HepG2 (cell line): ENCODE results near the gene CAST. TPM values are rescaled to one million over a fixed set of nuclear protein-coding genes. Genes with fewer than 3 reads are reported as not detected.

Source experiments
- AGO1 ChIP-seq: fragments of 200-400 bp; formaldehyde crosslinking; IDR thresholded peaks from 2 replicates; pipeline ENCODE4 v1.6.1; 2017; ENCODE audit warnings: mild to moderate bottlenecking, low read depth, low read length, moderate library complexity; ENCODE audit not compliant: poor library complexity, severe bottlenecking
- HMG20B ChIP-seq: conservative IDR thresholded peaks from 2 replicates; pipeline ENCODE4 v1.6.1; 2016; ENCODE audit warnings: missing genetic modification reagents, missing compliant biosample characterization
- SAP130 ChIP-seq: IDR thresholded peaks from 2 replicates; pipeline ENCODE4 v1.6.1; 2016; ENCODE audit warnings: low read depth
- ZNF10 ChIP-seq: sonication (generic); formaldehyde crosslinking; IDR thresholded peaks from 2 replicates; pipeline ENCODE4 v1.4.0; 2020; ENCODE audit warnings: mild to moderate bottlenecking, low read depth, missing genetic modification reagents, borderline replicate concordance
- ZNF235 ChIP-seq: sonication (generic); formaldehyde crosslinking; IDR thresholded peaks from 2 replicates; pipeline ENCODE4 v1.8.1; 2023; ENCODE audit warnings: mild to moderate bottlenecking, missing genetic modification reagents, borderline replicate concordance
- ZNF501 ChIP-seq: sonication (generic); formaldehyde crosslinking; IDR thresholded peaks from 2 replicates; pipeline ENCODE4 v1.5.1; 2020; ENCODE audit warnings: mild to moderate bottlenecking, moderate library complexity, missing genetic modification reagents
- ZNF7 ChIP-seq: IDR thresholded peaks from 2 replicates; pipeline ENCODE4 v1.6.1; 2016; ENCODE audit warnings: missing biosample characterization, missing genetic modification reagents
- polyA plus RNA-seq, 8 experiments: library from polyadenylated mRNA; depleted of rRNA in 3 of 8; stranded (reverse) in 7 of 8; unstranded in 1 of 8; fragments of >200 nt; fragmentation: Illumina TruSeq in 4 of 8; extraction: Trizol in 4 of 8; gene quantifications; 2 replicates each; pipeline versions ENCODE4 v1.2.1 to v1.2.3, GENCODE V29; 2011 to 2016; ENCODE audit warnings: low read depth in 4 of 8, missing spikeins in 1 of 8, mixed read lengths in 1 of 8; ENCODE audit not compliant: insufficient read depth in 1 of 8
- total RNA-seq, 5 experiments: library from RNA; depleted of rRNA; stranded (reverse); fragments of >200 nt; fragmentation: Illumina TruSeq; extraction: Trizol; gene quantifications; 2 replicates each; pipeline ENCODE4 v1.2.3, GENCODE V29; 2016; ENCODE audit warnings: low read depth in 1 of 5
- TF ChIP-seq, protein P1 (sequence below): sonication (generic); formaldehyde crosslinking; IDR thresholded peaks from 2 replicates; pipeline ENCODE4 v1.5.0; 2020; ENCODE audit warnings: mild to moderate bottlenecking, missing genetic modification reagents, borderline replicate concordance
- TF ChIP-seq, protein P2 (sequence below): sonication (generic); formaldehyde crosslinking; IDR thresholded peaks from 2 replicates; pipeline ENCODE4 v1.5.0; 2020; ENCODE audit warnings: missing genetic modification reagents

CAST gene
- total and polyA plus RNA-seq, 2 of the 13 experiments (the other 11 are each of a cell fraction or from before 2014, with no cell fraction given): 42.1 to 67.6 TPM

DNA sequence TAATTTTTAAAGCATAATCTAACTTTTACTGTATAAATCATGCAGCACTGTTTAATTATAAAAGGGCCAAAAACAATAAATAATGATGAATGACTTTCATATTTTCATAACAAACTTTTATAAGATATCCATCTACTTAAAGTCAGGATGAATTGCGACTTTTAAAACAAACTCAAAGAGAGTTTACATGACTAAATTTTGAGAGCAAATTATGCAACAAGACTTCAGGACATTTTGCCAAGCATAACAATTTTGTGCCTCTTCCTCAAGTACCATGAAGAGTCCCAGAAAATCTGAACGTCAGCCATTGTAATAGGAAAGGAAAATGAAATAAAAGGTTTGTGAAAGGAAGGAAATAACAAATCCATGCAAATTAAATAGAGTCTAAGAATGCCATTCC is 121.2 kb downstream of the CAST start (continued):
- TF ChIP-seq, protein P1, sequence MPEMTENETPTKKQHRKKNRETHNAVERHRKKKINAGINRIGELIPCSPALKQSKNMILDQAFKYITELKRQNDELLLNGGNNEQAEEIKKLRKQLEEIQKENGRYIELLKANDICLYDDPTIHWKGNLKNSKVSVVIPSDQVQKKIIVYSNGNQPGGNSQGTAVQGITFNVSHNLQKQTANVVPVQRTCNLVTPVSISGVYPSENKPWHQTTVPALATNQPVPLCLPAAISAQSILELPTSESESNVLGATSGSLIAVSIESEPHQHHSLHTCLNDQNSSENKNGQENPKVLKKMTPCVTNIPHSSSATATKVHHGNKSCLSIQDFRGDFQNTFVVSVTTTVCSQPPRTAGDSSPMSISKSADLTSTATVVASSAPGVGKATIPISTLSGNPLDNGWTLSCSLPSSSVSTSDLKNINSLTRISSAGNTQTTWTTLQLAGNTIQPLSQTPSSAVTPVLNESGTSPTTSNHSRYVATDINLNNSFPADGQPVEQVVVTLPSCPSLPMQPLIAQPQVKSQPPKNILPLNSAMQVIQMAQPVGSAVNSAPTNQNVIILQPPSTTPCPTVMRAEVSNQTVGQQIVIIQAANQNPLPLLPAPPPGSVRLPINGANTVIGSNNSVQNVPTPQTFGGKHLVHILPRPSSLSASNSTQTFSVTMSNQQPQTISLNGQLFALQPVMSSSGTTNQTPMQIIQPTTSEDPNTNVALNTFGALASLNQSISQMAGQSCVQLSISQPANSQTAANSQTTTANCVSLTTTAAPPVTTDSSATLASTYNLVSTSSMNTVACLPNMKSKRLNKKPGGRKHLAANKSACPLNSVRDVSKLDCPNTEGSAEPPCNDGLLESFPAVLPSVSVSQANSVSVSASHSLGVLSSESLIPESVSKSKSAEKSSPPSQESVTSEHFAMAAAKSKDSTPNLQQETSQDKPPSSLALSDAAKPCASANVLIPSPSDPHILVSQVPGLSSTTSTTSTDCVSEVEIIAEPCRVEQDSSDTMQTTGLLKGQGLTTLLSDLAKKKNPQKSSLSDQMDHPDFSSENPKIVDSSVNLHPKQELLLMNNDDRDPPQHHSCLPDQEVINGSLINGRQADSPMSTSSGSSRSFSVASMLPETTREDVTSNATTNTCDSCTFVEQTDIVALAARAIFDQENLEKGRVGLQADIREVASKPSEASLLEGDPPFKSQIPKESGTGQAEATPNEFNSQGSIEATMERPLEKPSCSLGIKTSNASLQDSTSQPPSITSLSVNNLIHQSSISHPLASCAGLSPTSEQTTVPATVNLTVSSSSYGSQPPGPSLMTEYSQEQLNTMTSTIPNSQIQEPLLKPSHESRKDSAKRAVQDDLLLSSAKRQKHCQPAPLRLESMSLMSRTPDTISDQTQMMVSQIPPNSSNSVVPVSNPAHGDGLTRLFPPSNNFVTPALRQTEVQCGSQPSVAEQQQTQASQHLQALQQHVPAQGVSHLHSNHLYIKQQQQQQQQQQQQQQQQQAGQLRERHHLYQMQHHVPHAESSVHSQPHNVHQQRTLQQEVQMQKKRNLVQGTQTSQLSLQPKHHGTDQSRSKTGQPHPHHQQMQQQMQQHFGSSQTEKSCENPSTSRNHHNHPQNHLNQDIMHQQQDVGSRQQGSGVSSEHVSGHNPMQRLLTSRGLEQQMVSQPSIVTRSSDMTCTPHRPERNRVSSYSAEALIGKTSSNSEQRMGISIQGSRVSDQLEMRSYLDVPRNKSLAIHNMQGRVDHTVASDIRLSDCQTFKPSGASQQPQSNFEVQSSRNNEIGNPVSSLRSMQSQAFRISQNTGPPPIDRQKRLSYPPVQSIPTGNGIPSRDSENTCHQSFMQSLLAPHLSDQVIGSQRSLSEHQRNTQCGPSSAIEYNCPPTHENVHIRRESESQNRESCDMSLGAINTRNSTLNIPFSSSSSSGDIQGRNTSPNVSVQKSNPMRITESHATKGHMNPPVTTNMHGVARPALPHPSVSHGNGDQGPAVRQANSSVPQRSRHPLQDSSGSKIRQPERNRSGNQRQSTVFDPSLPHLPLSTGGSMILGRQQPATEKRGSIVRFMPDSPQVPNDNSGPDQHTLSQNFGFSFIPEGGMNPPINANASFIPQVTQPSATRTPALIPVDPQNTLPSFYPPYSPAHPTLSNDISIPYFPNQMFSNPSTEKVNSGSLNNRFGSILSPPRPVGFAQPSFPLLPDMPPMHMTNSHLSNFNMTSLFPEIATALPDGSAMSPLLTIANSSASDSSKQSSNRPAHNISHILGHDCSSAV (CRISPR knock-in tag): no peak
- TF ChIP-seq ZNF501 (CRISPR knock-in tag): no peak
- TF ChIP-seq ZNF235: no peak
- no peak for TF ChIP-seq AGO1
- no peak for TF ChIP-seq HMG20B (CRISPR knock-in tag)
- no peak for TF ChIP-seq ZNF10
- TF ChIP-seq, protein P2, sequence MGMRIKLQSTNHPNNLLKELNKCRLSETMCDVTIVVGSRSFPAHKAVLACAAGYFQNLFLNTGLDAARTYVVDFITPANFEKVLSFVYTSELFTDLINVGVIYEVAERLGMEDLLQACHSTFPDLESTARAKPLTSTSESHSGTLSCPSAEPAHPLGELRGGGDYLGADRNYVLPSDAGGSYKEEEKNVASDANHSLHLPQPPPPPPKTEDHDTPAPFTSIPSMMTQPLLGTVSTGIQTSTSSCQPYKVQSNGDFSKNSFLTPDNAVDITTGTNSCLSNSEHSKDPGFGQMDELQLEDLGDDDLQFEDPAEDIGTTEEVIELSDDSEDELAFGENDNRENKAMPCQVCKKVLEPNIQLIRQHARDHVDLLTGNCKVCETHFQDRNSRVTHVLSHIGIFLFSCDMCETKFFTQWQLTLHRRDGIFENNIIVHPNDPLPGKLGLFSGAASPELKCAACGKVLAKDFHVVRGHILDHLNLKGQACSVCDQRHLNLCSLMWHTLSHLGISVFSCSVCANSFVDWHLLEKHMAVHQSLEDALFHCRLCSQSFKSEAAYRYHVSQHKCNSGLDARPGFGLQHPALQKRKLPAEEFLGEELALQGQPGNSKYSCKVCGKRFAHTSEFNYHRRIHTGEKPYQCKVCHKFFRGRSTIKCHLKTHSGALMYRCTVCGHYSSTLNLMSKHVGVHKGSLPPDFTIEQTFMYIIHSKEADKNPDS (CRISPR knock-in tag): no peak
- no peak for TF ChIP-seq SAP130 (CRISPR knock-in tag)
- no peak for TF ChIP-seq ZNF7
